ENCODE measurements around the gene AK9. TPM values are rescaled to one million over a fixed set of nuclear protein-coding genes. Genes with fewer than 3 reads are reported as not detected.
"Not testable (repeated sequence)": the region's sequence is repeated elsewhere in the genome, so short reads cannot be mapped to it uniquely, and the experiment has no call there.

Gene AK9
- total RNA-seq, 1 donor from 2014 or later: 13.8 TPM

- intact Hi-C loops (cut with DNase I): no loop called here
- peak; percentile 50 for ATAC-seq
Observed at GRCh38 chr6:109523478-109523877, 167.5 kb downstream of the AK9 start.

DNA sequence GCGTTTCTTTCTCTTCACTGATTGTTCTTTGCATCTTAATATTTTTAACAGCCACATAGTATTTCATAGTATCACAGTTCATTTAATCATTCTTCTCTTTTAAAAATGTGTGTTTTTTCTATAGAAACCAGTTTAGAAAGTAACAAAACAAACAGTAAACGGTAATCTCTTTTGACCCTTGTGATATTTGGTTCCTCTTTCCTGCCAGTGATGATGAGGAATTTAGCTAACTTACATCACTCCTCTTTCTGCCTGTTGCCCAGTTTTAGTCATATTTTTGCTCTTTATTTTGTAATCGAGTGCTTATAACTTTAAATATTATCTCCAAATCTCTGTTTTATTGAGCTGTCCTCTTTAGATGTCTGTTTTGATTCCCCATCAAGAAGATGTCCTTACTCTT, 169.9 kb downstream of the AK9 start:
- ATAC-seq (no peak), DNase-seq (ENCODE audit: low spot score) (no peak)
- intact Hi-C loops (cut with DNase I): no loop called here

More at GRCh38 chr6:109523478-109523877, 167.5 kb downstream of the AK9 start:
- DNase-seq (ENCODE audit: low spot score): no peak

DNA sequence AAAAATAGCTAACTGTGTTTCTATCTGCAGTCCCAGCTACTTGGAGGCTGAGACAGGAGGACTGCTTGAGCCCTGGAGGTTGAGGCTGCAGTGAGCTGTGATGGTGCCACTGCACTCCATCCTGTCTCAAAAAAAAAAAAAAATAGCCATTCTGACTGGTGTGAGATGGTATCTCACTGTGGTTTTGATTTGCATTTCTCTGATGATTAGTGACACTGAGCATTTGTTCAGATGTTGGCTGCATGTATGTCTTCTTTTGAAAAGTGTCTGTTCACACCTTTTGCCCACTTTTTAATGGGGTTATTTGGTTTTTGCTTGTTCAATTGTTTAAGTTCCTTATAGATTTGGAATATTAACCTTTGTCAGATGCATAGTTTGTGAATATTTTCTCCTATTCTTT, 171.4 kb downstream of the AK9 start:
- ATAC-seq; intact Hi-C loops (cut with DNase I): not testable (repeated sequence)

DNA sequence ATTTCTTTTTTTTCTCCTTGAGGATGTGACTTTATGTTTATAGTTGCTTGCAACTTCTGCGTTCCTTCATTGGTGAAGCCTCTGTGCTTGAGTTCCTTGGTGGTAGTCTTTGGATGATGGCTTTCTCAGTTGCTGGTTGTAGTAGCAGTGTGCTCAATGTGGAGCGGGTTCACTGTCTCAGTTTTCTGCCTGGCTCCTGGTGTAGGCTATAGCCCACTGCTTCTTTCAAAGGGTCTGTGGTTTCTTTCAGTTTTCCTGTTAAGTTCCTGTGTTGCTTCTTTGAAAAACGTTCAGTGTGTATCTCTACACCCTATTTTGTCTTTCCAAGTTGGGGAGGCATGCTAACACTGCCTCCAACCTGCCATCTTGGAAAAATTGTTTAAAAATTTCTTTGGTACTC, 174.1 kb downstream of the AK9 start:
- intact Hi-C loops (cut with DNase I): no loop called here
- ATAC-seq (no peak), DNase-seq (ENCODE audit: low spot score) (no peak)

More for the DNA sequence above, 171.4 kb downstream of the AK9 start:
- not testable (repeated sequence) for DNase-seq (ENCODE audit: low spot score)

- intact Hi-C loops (cut with DNase I): no loop called here
- ATAC-seq (no peak), DNase-seq (ENCODE audit: low spot score) (no peak)
Observed at GRCh38 chr6:109515781-109516409, 175.1 kb downstream of the AK9 start.

- ATAC-seq (no peak), DNase-seq (ENCODE audit: low spot score) (no peak)
- intact Hi-C loops (cut with DNase I): no loop called here
Observed at GRCh38 chr6:109514946-109515345, 176.1 kb downstream of the AK9 start.

GRCh38 chr6:109513571-109514071, 177.4 kb downstream of the AK9 start:
- DNase-seq (ENCODE audit: low spot score) (no peak), ATAC-seq (no peak)
- intact Hi-C loops (cut with DNase I): no loop called here

- ATAC-seq (peak; percentile 63), DNase-seq (ENCODE audit: low spot score) (no peak)
- intact Hi-C loops (cut with DNase I): no loop called here
Observed at GRCh38 chr6:109512271-109512817, 178.7 kb downstream of the AK9 start.

DNA sequence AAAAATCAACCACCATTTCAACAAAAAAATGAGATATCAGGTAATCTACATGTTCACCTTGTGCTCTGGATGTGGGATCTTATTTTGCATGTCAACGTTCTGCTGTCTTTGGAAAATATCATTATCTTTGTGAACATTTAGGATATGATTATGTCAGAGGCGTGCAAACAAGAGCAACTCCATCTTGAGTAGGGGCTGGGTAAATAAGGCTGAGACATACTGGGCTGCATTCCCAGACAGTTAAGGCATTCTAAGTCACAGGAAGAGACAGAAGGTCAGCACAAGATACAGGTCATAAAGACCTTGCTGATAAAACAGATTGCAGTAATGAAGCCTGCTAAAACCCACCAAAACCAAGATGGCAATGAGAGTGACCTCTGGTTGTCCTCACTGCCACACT, 179.2 kb downstream of the AK9 start:
- no peak for DNase-seq (ENCODE audit: low spot score)
- no peak for ATAC-seq
- intact Hi-C loops (cut with DNase I): no loop called here

- intact Hi-C loops (cut with DNase I): no loop called here
- DNase-seq (ENCODE audit: low spot score) (no peak), ATAC-seq (no peak)
Observed at GRCh38 chr6:109510358-109510757, 180.6 kb downstream of the AK9 start.

DNA sequence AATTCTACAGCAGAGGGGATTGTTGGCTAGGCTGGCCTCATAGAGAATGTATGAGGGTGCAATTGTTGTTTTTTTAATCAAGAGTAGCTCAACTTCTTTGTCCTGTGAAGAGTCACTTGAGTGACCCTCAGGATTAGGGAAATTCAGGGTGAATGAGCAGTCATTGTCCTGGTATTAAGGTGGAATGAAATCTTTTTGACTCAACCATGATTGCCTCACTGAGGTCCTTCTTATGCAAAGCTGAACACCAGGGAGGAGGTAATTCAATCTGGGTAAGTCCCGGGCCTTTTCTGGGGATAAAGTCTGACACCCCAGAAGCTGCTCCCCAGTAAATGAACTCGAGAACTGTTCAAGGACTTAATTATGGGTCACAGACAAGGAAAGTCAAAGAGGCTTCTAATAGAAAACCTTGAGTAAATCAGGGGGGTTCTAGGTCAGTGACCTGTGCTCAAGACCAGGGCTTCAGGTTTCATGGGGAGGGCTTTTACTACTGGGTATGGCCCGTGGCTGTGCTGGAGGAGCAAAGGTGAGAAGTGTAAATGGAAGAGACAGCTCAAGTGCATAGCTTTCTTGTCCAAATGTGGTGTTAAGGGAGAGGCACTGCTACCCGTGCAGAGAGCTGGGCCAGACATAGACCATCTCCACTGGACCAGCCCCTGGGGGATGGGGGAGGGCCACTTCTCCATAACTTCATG, 182.7 kb downstream of the AK9 start:
- intact Hi-C loops (cut with DNase I): no loop called here

DNA sequence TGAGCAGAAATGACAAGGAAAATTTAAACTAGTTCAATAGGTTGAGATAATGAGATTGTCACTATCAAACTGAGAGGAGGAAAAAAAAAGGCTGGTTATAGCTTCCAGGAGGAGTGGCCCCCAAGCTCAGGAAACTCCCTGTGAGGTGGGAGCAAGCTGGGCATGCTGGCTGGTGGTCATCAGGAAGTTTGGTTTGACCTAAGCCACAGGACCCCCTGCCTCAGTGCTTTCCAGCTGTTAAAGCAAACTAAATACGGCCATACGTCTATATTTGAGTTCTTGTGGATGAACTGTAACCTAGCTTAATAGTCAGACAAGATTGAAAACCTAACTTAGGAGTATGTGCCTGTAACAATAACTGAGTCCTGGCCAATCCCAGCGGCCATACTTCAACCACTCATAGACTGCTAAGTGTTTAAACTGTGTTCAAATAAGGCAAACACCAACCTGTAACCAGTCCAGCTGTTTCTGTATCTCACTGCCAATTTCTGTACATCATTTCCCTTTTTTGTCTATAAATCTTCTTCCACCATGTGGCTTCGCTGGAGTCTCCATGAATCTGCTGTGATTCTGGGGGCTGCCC, 183.4 kb downstream of the AK9 start:
- intact Hi-C loops (cut with DNase I): no loop called here
- no peak for ATAC-seq
- DNase-seq (ENCODE audit: low spot score): no peak

More for the DNA sequence above, 182.7 kb downstream of the AK9 start:
- no peak for ATAC-seq
- no peak for DNase-seq (ENCODE audit: low spot score)

DNA sequence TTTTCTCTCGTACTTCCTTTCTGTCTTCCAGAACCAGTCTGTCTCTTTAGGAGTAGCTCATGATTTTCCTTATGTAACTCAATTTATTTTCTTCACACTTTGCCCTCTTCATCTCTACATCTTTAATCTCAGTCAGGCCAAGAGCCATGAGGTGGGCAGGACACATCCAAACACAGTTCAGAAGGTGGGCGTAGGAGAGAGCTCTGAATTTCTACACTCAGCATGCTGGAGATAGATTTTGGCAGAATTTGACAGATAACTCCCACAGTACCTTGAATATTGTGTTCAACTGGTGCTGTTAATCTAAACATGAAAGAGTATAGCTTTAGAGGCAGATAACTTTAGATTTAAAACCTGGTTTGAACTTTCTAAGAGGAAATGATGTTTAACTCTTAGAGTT, 184.2 kb downstream of the AK9 start:
- DNase-seq (ENCODE audit: low spot score) (no peak), ATAC-seq (no peak)
- intact Hi-C loops (cut with DNase I): no loop called here

DNA sequence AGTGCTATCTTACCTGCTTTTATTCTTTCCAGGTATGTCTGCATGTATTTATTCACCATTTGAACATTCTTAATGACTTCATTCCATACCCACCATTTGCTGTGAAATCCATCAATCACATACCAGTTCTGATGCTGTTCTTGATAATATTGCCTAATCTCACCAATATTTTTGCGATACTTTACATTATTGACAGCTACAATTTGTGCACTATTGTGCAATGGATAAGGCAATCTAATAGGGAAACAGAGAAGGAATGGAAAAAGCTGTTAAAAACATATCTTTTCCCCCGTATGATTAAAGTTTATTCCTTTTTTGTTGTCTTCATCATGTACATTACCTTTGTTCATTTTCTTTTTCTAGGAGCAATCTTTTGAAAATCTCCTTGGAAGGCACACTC, 184.7 kb downstream of the AK9 start:
- no peak for DNase-seq (ENCODE audit: low spot score)
- intact Hi-C loops (cut with DNase I): no loop called here
- ATAC-seq: no peak

GRCh38 chr6:109503327-109504224, 187.4 kb downstream of the AK9 start:
- DNase-seq (ENCODE audit: low spot score): no peak
- no peak for ATAC-seq
- intact Hi-C loops (cut with DNase I): no loop called here

DNA sequence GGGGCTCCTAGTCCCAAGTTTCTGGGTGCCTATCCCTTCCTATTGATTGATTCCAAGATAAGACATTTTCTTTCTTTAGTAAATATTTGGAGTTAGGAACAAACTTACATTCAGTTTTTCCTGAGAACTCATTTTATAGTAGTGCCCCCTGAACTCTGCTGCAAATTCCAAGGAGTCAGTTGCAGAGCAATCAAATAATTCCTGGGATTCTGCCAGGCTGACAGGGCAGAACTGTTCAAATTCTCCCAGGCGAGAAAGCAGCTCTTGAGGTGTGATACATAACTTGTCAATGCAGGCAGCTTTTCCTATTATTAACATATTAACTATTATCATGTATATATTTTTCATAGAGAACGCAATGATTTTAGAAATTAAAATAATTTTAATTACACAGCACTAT, 192.1 kb downstream of the AK9 start:
- intact Hi-C loops (cut with DNase I): no loop called here
- ATAC-seq (no peak), DNase-seq (ENCODE audit: low spot score) (no peak)

- no peak for DNase-seq (ENCODE audit: low spot score)
- no peak for ATAC-seq
- intact Hi-C loops (cut with DNase I): no loop called here
Observed at GRCh38 chr6:109498052-109498451, 192.9 kb downstream of the AK9 start.

DNA sequence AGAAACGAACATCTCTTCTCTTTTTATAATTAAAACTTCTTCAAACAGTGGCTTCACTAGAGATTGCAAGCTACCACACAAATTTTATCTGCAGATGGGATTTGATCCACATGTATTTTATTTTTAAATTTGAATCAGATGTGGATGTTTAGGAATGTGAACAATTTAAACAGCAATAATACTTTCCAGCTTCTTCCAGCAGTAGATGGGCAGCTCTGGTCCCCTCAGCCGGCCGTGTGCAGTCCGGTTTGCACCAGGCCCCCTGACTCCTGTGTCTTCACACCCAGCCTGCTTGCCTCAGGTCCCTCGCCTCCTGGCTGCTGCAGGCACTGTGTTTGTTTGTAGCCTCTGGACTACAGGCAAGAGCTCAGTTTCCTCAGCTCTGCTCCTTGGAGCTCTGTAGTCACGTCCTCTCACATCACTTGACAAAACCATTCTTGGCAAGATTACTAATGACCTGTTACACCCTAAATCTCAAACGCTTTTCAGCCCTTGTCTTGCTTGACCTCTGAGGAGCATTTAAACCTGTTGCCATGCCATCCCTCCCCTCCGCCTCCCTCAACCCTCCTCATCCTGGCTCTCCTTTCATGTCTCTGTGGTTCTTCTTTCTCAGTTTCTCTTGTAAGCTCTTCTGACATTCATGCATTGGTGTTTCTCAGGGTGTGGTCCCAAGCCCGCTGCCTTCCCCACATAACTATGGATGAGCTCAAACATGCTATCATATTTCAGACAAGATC, 194.8 kb downstream of the AK9 start:
- ATAC-seq: peak; percentile 72
- intact Hi-C loops (cut with DNase I): no loop called here
- no peak for DNase-seq (ENCODE audit: low spot score)
